Prostate gland (tissue), 2 donors: ENCODE measurements around the gene SPINT3.

Source experiments
- CTCF ChIP-seq, 4 experiments: fragments of 200-600 bp in 2 of 4; fragments of 450-650 bp in 2 of 4; sonication (generic) in 2 of 4; IDR thresholded peaks; 1 replicate in 3 of 4; 2 replicates in 1 of 4; pipeline ENCODE4 v1.5.1; 2016 to 2019; ENCODE audit warnings: antibody characterized with exemption in 4 of 4, mild to moderate bottlenecking in 2 of 4, moderate library complexity in 2 of 4
- POLR2A ChIP-seq: fragments of 450-650 bp; IDR thresholded peaks from one replicate; pipeline ENCODE4 v1.6.1; 2016; ENCODE audit warnings: antibody characterized with exemption, mild to moderate bottlenecking
- POLR2AphosphoS5 ChIP-seq: sonication (generic); formaldehyde crosslinking; IDR thresholded peaks from one replicate; pipeline ENCODE4 v1.6.1; 2017; ENCODE audit warnings: antibody characterized with exemption

DNA sequence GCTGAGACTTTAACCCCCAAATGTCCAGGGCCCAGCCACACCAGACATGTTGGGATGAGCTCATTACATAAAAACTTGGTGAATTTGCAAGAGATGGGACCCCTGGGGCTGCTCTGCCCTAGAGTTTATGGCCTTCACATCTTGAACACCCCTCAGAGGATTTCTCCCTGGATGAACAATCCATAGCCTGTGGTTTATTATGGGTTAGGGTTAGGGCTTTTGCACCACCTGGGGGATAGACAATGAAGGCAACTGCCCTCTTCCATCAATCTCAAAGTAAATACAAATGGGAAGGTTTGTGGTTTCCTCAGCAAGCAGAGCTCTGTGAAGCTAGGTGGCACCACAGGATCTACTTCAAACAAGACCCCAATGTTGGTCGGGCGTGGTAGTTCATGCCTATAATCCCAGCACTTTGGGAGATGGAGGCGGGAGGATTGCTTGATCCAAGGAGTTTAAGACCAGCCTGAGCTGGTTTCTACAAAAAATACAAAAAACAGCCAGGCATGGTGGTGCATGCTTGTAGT, 17.4 kb downstream of the SPINT3 start:
- TF ChIP-seq POLR2AphosphoS5 (no peak), CTCF (IDR thresholded peaks at IDR 0.05) (no peak), POLR2A (no peak)
